GM18505 (cell line): Measurements from ENCODE around the gene FUNDC2.

ENCODE experiments used
- ATAC-seq: cut with Tn5 transposase; IDR thresholded peaks from one replicate; pipeline ENCODE4 v1.9.1; 2021; ENCODE audit not compliant: unreplicated experiment
- POLR2A ChIP-seq: IDR thresholded peaks from 4 replicates; pipeline ENCODE4 v1.6.1; 2011; ENCODE audit warnings: borderline replicate concordance; ENCODE audit not compliant: insufficient read depth, insufficient read length; ENCODE audit errors: extremely low read depth

FUNDC2 gene

DNA sequence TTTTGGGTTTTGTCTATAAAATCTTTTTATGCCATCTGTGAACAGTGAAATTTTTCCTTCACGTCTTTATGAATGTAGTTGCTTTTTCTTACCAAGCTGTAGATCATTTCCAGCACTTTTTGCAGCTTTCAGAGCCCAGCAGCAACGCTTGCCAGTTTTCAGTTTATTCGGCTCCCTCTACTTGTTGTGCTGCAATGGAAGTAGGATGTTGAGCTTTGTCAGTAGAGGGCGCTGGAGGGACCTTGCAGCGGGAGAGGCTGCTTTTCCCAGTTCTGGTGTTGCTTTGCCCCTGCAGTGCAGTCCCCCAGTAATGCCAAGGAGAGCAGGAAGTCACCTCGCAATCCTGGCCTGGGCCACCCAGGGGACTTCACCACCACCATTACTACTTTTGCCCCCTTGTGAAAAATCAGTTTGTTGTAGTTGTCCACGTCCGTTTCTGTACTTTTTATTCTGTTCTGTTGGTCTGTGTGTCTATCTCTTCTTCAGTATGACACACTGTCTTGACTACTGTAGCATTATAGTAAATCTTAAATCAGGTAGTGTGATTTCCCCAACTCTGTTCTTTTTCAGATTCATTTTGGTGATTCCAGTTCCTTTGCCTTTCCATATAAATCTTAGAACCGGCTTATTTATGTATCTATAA, 22.5 kb downstream of the FUNDC2 start:
- no peak for ATAC-seq
- no peak for TF ChIP-seq POLR2A

DNA sequence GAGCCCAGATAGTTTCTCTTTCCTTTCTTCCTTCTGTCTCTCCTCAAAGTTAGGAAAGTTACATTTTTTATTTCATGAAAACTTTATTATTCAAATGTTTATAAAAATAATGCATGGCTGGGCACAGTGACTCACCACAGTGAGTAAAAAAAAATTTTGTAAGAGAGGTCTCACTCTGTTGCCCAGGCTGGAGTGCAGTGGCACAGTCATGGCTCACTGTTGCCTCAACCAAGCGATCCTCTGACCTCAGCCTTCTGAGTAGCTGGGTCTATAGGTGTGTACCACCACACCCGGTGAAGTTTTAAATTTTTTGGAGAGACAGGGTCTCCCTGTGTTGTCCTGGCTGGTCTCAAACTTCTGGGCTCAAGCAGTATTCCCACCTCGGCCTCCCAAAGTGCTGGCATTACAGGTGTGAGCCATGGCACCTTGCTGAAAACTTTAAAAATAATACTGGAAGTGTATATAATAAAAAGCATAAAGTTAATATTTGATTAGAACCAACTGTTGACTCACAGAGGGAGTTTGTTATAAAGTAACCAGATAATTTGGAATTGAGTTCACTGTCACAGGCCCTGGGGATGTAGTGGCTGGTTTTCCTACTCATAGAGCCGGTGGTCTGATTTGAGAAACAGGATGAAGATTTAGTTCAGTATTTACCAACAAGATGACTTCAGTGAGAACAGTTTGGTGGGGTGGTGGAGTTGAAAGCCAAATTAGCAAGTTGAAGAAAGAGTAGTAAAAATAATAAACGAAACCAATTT, 26.3 kb downstream of the FUNDC2 start:
- TF ChIP-seq POLR2A, result no peak
- no peak for ATAC-seq

DNA sequence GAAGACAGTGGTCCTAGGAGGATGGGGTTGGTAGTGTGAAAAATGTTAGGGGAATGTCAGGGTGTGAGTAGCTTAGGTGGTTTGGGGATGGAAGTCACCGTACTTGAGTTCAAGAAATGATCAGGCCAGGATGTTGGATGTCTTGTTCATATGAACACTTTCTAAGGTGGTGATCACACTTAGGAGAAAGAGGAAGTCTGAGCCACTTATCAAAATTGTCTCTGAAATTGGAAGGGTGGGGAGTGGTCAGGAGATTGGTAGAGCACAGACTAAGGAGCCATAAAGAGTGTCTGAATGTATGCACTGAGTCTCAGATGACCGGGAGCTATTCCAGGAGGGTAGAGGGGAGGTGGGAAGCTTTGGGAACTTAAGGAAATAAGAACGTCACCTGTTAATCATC, 27.0 kb downstream of the FUNDC2 start:
- TF ChIP-seq POLR2A, result no peak
- no peak for ATAC-seq

DNA sequence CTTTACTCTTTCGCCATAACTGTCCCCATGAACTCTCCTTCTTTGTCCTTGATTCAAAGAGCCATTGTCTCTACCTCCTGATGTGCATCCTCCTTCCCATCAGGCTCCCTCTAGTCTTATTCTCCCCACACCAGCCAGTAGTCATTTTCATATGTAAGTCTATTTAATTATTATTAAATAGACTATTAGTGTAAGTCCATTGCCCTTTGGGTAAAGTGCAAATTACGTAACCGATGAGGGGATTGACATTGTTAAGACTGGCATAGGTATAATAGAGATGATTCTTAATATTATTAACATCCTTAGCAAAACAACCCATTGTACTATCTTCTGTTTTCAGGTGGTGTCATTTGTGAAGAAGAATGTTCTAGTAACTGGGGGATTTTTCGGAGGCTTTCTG, 27.6 kb downstream of the FUNDC2 start:
- no peak for TF ChIP-seq POLR2A
- ATAC-seq, result no peak

DNA sequence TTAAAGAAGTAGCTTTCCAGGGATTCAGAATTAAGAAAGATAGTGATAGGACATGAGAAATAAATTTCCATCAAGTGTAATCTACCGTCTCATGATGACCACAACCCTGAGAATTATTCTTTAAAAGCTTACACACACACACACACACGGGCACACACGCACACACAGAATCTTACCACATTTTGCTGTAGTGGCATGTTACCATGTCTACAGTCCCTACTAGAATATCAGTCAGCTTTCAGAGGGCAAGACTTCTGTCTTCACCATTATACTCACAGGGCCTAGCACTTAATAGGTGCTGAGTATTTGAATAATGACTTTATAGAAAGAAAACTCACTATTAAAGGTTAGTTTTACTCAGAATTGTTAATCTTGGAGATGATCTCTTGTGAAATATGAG, 28.9 kb downstream of the FUNDC2 start:
- TF ChIP-seq POLR2A, result no peak
- no peak for ATAC-seq

DNA sequence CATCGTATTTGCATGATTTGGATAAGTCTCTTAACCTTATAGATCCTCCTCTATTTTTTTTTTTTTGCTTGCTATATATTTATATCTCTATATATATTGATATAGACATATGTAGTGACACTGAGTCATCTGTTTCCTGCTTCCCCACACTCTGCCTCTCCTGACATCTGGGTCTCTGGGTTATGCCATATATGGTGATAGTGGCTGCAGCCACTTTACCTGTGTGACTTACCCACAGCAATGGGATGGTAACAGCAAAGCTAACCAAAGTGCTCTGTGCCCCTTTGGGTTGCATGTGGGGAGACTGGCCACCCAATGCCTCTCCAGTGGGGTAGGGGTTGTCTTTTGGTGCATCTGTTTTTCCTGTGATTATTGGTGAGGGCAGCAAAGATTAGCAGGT, 29.8 kb downstream of the FUNDC2 start:
- ATAC-seq, result no peak
- TF ChIP-seq POLR2A, result no peak

DNA sequence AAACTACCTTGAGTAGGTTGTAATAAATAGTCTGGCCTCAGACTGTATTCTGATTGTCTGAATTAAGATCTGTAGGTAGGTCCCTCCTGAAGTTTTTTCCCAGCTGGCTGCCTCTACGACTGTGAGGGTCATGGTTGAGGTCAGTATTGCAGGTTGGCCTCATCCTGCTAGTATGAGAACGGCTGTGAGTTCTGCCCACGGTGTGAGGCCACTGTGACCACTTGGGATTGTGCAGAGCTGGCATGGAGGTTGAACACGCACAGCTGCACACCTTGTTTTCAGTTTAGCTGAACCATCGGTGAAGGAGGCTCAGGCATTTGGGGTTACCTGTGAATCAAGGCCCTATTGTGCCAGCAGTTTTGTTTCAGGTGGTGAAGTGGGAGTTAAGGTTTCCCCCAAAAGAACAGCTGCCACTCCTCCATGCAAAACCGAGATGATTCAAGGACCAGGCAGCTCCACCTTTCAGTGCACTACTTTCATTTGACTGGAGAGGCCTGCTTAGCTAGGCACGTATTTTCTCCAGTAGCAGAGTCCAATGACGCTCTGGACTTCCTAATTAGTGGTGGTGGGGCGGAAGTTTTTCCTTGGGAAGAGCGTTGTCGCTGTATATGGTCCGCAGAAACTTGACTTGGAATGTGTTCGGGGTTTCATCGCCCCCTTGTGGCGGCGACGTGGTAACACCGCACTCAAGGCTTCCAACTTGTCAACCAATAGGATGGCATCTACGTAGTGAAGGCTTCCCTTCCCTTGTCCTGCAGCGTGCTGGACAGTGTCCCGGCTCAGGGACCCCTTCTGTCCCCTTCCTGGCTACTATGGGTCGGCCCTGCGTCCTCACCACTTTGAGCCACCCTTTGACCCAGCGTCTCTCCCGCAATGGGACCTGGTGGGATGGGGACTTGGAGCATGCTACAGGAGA, 30.5 kb downstream of the FUNDC2 start:
- ATAC-seq, result peak; percentile 81
- peak; percentile 16 for TF ChIP-seq POLR2A

DNA sequence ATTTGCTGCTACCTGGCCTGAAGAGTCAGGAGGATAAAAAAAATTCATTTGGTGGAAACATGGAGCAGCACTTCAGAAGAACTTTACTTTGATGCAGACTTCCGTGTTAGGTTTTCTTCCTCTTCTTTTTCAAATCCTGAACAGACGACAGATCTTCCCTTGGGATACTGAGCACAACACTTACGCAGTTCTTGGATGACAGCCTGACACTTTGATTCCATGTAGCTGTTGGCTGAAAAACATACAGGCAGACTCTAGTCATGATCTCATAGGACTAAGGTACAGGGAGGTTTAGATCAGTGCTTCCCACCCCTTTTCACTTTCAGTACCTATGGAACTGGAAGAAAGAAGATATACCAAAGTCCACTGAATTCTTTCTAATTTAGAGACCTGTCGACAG, 35.1 kb downstream of the FUNDC2 start:
- TF ChIP-seq POLR2A, result no peak
- no peak for ATAC-seq

DNA sequence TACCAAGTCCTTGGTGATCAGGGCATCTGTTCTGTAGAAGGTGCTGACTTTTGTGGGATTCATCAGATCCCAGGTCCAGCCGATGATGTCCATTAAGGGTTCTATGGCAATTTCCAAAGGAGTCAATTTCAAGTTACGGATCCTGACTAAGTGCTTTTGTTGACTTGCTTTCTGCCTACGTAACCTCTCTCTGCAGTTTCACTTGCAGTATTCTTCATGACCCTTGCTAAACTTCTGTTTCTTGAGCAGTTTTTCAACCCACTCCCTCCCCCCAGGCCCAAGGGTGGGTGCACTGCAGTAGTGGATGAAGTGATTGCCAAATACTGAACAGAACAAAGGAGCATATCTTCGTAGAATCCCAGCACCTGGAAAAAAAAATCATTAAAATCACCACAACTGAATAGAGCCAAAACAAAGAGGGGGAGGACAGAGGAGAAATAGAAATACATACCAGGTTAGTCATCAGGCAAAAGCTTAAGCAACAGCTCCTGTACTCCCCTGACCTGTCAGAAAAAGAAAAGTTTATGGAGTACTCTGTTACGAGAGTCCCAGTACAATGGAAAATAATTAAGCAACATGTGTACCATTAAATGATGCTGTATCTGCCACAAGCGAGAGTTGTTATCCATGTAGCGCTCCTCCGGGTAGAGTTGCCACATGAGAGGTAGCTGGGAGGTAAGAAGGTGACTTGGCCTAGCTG, 38.5 kb downstream of the FUNDC2 start:
- ATAC-seq, result no peak
- no peak for TF ChIP-seq POLR2A

DNA sequence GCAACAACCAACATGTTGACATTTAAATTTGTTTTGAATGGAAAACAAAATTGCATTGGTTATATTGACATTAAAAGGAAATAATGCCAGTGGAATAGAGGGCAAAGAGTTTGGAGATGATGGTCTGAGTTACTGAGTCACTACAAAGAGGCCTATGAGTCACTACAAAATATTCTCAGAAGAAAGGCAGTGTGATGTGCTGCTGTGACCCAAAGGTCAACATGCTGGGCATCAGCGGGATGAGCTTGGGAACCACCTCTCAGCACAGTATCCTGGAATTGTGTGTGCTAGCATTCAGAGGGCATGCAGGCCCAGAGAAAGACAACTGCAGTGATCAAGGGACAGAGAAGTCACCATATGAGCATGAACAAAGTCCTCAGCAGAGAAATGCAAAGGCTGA, 41.5 kb downstream of the FUNDC2 start:
- no peak for ATAC-seq
- TF ChIP-seq POLR2A, result no peak

DNA sequence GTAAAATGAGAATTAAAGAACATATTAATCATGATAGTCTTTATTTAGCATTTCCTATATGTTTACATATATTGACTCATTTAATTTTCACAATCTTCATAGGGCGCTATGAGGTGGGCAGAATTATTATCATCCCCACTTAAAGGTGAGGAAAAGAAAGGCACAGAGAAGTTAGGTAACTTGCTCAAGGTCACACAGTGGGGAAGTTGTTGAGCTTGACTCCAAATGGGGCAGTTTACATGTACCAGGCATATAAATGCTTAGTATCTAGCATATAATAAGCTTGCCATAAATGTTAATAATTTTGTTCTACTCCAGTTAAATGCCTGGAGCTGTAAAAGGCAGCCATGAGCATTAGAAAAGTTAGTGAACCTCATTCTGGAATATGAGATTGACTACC, 42.8 kb downstream of the FUNDC2 start:
- no peak for ATAC-seq
- no peak for TF ChIP-seq POLR2A

DNA sequence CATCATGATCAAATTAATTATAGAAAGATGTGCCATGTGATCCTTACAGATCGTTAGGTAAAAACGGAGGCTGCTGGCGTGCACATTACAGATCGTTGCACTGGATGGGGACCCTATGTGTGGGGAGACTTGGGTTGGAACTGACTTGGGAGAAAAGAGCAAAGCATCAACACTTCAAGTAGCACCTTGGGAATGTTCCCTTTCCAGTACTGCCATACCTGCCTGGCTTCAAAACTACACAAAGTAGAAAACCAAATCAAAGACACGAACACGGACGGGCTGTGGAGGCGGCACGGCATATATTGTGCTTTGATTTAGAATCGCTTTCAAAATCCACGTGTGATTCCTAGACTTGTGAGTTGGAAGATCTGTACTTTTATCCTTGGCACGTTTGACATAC, 43.4 kb downstream of the FUNDC2 start:
- ATAC-seq, result no peak
- TF ChIP-seq POLR2A, result no peak

DNA sequence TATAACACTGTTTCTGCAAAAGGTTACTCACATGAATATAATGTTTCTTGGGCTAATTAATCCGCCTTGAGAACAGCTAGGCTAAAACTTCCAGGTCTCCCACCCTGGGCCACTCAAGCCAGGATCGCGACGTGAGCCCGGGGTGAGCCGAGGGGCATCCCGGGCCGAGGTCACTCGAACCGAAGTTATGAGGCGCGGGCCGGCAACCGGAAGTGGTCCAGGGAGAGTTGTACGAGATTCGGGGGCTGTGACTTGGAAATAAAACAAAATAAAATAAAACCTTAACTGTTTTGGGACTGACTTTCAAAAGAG, 44.0 kb downstream of the FUNDC2 start:
- peak; percentile 8 for ATAC-seq
- TF ChIP-seq POLR2A, result no peak
